DOHH2 (cell line): ENCODE data around the gene DMRT1.

ENCODE experiments used
- CTCF ChIP-seq: fragments of 200-600 bp; sonication (generic); IDR thresholded peaks from one replicate; pipeline ENCODE4 v1.5.1; 2014; ENCODE audit warnings: antibody characterized with exemption, mild to moderate bottlenecking, low read depth, low read length; ENCODE audit not compliant: poor library complexity, severe bottlenecking
- EZH2phosphoT487 ChIP-seq: fragments of 200-600 bp; sonication (generic); IDR thresholded peaks from 2 replicates; pipeline ENCODE4 v1.6.1; 2017; ENCODE audit warnings: borderline replicate concordance, mild to moderate bottlenecking, antibody characterized with exemption, low read length, moderate library complexity, mixed read lengths

- TF ChIP-seq CTCF, result no peak
- TF ChIP-seq EZH2phosphoT487, result no peak
Measured at GRCh38 chr9:950139-950538, 108.6 kb downstream of the DMRT1 start.
